ENCODE results near the gene LSM3. TPM values are rescaled to one million over a fixed set of nuclear protein-coding genes. Genes with fewer than 3 reads are reported as not detected.

Gene LSM3
- total RNA-seq, 1 donor from 2014 or later, result 9.5 TPM

DNA sequence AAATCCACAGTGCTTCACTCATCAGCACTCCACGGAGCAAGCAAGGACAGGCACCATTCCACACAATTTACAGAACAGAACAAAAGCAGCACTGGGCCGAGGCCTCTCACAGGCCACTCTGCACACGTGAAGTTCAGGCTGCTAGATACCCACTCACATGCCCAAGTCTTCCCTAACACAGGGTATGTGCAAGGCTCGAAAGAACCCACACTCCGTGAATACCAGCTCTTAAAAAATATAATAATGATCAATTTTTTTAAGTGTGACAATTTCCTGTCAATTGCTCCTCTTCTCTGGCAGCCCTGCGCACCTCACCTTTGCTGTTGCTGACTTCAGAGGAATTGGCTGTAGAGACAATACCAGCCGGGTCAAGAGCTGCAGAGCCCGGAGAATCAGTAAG lies 19.2 kb upstream of the LSM3 start:
- TF ChIP-seq, protein P1, sequence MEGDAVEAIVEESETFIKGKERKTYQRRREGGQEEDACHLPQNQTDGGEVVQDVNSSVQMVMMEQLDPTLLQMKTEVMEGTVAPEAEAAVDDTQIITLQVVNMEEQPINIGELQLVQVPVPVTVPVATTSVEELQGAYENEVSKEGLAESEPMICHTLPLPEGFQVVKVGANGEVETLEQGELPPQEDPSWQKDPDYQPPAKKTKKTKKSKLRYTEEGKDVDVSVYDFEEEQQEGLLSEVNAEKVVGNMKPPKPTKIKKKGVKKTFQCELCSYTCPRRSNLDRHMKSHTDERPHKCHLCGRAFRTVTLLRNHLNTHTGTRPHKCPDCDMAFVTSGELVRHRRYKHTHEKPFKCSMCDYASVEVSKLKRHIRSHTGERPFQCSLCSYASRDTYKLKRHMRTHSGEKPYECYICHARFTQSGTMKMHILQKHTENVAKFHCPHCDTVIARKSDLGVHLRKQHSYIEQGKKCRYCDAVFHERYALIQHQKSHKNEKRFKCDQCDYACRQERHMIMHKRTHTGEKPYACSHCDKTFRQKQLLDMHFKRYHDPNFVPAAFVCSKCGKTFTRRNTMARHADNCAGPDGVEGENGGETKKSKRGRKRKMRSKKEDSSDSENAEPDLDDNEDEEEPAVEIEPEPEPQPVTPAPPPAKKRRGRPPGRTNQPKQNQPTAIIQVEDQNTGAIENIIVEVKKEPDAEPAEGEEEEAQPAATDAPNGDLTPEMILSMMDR (IDR thresholded peaks at IDR 0.05), result no peak

DNA sequence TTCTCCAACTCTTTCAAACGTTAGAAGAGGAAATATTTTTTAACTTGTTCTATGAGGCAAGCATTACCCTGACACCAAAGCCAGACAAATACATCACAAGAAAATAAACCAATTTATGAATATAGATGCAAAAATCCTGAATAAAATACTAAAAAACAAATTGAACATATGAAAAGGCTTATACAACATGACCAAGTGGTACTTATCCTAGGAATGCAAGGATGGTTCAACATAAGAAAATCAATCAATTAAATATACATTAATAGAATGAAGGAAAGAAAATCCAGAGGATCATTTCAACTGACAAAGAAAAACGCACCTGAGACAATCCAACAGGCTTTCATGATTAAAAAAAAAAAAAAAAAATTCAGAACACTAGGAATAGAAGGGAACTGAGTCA lies 17.3 kb upstream of the LSM3 start:
- DNase-seq (no peak), ATAC-seq (no peak)
- H3K36me3 ChIP-seq, result peaks cover 99% of the 10 kb centered on the region
- peaks cover 9% of the 10 kb centered on the region for H3K9me3 ChIP-seq
- H3K4me1 ChIP-seq, result no peaks in the 10 kb centered on the region
- no peak overlapping the region for H3K4me3 ChIP-seq
- no peaks in the 10 kb centered on the region for H3K27me3 ChIP-seq (ENCODE audit: low read depth)
- intact Hi-C loops (cut with DNase I), result no loop called here
- H3K27ac ChIP-seq, result no peak overlapping the region
- TF ChIP-seq, protein P1 (IDR thresholded peaks at IDR 0.05), result no peak

More for the DNA sequence above, 19.2 kb upstream of the LSM3 start:
- intact Hi-C loops (cut with DNase I), result no loop called here
- H3K4me1 ChIP-seq, result no peaks in the 10 kb centered on the region
- H3K27ac ChIP-seq, result no peak overlapping the region
- ATAC-seq (no peak), DNase-seq (no peak)
- no peak overlapping the region for H3K4me3 ChIP-seq
- H3K9me3 ChIP-seq, result peaks cover 9% of the 10 kb centered on the region
- peaks cover 90% of the 10 kb centered on the region for H3K36me3 ChIP-seq
- H3K27me3 ChIP-seq (ENCODE audit: low read depth), result no peaks in the 10 kb centered on the region

DNA sequence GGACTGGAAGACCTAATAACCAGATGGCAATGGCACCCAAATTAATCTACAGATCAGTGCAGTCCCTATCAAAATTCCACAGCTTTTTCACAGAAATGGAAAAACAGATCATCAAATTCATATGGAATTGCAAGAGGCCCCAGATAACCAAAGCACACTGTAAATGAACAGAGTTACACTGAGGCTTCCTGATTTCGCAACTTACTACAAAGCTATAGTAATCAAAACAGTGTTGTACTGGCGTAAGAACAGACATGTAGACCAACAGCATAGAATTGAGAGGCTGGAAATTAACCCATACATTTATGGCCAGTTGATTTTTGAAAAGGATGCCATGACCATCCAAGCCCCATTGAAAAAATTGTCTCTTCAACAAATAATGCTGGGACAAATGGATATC lies 16.4 kb upstream of the LSM3 start:
- ATAC-seq, result no peak
- DNase-seq, result no peak
- TF ChIP-seq, protein P1 (IDR thresholded peaks at IDR 0.05), result no peak
- intact Hi-C loops (cut with DNase I), result no loop called here
- no peak overlapping the region for H3K27ac ChIP-seq
- peaks cover 99% of the 10 kb centered on the region for H3K36me3 ChIP-seq
- H3K4me1 ChIP-seq, result no peaks in the 10 kb centered on the region
- no peaks in the 10 kb centered on the region for H3K27me3 ChIP-seq (ENCODE audit: low read depth)
- H3K4me3 ChIP-seq, result no peak overlapping the region
- H3K9me3 ChIP-seq, result peaks cover 9% of the 10 kb centered on the region

DNA sequence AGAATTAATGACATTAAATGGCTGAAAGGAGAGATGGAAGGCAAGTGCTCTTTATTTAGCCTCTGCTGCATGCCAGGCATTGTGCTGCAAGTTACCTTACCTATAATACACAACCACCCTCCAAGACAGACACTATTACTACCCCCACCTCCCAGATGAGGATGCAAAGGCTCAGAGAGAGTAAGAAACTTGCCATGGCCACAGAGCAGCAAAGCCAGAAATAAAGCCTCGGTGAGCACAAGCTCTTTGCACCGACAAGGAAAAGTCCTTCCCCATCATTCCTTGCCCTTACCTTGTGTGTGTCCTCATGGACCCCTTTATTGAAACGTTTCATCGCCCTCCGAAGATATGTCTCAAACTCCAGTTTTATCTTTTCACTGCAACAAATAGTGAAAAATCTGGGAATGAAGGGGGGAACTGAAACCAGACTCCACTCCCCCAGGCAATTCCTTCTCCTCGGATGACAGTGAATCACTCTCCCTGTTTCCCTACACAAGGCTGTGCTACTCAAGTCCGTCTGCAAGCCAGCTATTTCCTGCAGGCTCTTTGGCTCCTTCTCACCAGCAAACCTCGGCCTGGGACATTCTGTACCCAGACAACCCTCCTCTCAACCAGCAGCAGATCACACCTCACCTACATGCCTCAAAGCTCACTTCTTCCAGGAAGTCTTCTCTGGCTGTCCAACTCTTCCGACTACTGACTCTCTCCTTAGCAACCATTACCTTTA lies 11.6 kb upstream of the LSM3 start:
- no peak overlapping the region for H3K27ac ChIP-seq
- H3K4me3 ChIP-seq, result no peak overlapping the region
- H3K36me3 ChIP-seq, result peaks cover 99% of the 10 kb centered on the region
- intact Hi-C loops (cut with DNase I), result no loop called here
- DNase-seq, result no peak
- no peak for ATAC-seq
- H3K27me3 ChIP-seq (ENCODE audit: low read depth), result no peaks in the 10 kb centered on the region
- TF ChIP-seq, protein P1 (IDR thresholded peaks at IDR 0.05), result no peak
- H3K9me3 ChIP-seq, result peaks cover 1% of the 10 kb centered on the region
- H3K4me1 ChIP-seq, result no peaks in the 10 kb centered on the region

DNA sequence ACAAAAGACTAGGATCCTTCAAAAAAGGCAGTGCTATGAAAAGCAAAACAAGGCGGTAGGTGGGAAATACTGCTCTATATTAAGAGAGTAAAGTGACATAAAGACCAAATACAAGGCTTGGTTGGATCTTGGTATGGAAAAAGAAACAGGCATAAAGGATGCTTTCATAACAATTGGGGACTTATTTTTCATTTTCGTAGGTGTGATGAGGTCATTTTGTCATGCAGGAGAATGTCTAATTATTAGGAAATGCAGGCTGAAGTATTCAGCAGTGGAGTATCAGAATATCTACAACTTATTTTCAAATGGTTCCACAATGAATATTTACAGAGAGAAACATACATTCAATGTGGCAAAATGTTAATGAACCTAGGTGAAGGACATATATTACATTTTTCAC lies 9.2 kb upstream of the LSM3 start:
- ATAC-seq (no peak), DNase-seq (no peak)
- intact Hi-C loops (cut with DNase I), result no loop called here
- Histone ChIP-seq H3K36me3 (peaks cover 86% of the 10 kb centered on the region), H3K4me3 (no peak overlapping the region), H3K9me3 (no peaks in the 10 kb centered on the region), H3K4me1 (no peaks in the 10 kb centered on the region), H3K27ac (no peak overlapping the region), H3K27me3 (ENCODE audit: low read depth) (no peaks in the 10 kb centered on the region)
- TF ChIP-seq, protein P1 (IDR thresholded peaks at IDR 0.05), result no peak

Data from lower lobe of right lung (tissue), 2 donors.